NB4 (cell line): ENCODE data around the gene MPPED1.

Experiments
- DNase-seq: peaks from one replicate; pipeline ENCODE4 v3.0.0; 2010; ENCODE audit warnings: low read depth
- H3K4me3 ChIP-seq: one replicate; pipeline ENCODE4 v1.5.1; 2011; ENCODE audit warnings: mild to moderate bottlenecking, low read depth, low read length, moderate library complexity
- MYC ChIP-seq: IDR thresholded peaks from 2 replicates; pipeline ENCODE4 v1.6.1; 2011; ENCODE audit warnings: low read depth, low read length
- POLR2A ChIP-seq: IDR thresholded peaks from 2 replicates; pipeline ENCODE4 v1.6.1; 2011; ENCODE audit warnings: mild to moderate bottlenecking; ENCODE audit not compliant: insufficient read length; ENCODE audit errors: extremely low read depth
- TF ChIP-seq, protein P1 (sequence below): IDR thresholded peaks from one replicate; pipeline ENCODE4 v1.5.1; 2012; ENCODE audit warnings: low read depth, low read length
- TF ChIP-seq, protein P2 (sequence below): IDR thresholded peaks from 2 replicates; pipeline ENCODE4 v1.6.1; 2011; ENCODE audit warnings: low read depth, low read length

The MPPED1 gene

DNA sequence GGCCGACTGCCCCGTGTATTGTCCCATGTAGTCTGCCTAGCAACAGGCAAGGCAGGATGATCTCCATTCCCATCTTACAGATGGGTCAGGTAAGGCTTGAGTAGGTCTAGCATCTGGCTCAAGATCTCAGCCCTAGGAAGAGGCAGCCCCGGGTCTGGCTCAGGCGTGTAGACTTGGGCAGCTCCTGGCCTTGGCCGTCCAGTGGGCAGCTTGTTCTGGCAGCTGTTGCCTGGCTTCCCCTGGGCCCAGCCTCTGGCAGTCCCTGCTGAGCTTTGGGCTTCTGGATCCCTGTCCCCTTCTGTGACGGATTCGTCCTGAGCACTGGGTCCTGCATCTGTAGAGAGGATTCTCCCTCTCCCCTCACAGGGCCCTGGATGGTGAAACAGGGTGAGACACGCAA, 72.4 kb downstream of the MPPED1 start:
- no peak for DNase-seq
- TF ChIP-seq MYC (no peak), POLR2A (no peak)
- TF ChIP-seq, protein P1, sequence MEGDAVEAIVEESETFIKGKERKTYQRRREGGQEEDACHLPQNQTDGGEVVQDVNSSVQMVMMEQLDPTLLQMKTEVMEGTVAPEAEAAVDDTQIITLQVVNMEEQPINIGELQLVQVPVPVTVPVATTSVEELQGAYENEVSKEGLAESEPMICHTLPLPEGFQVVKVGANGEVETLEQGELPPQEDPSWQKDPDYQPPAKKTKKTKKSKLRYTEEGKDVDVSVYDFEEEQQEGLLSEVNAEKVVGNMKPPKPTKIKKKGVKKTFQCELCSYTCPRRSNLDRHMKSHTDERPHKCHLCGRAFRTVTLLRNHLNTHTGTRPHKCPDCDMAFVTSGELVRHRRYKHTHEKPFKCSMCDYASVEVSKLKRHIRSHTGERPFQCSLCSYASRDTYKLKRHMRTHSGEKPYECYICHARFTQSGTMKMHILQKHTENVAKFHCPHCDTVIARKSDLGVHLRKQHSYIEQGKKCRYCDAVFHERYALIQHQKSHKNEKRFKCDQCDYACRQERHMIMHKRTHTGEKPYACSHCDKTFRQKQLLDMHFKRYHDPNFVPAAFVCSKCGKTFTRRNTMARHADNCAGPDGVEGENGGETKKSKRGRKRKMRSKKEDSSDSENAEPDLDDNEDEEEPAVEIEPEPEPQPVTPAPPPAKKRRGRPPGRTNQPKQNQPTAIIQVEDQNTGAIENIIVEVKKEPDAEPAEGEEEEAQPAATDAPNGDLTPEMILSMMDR: no peak
- TF ChIP-seq, protein P2, sequence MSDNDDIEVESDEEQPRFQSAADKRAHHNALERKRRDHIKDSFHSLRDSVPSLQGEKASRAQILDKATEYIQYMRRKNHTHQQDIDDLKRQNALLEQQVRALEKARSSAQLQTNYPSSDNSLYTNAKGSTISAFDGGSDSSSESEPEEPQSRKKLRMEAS: no peak
- H3K4me3 ChIP-seq: no peak overlapping the region

DNA sequence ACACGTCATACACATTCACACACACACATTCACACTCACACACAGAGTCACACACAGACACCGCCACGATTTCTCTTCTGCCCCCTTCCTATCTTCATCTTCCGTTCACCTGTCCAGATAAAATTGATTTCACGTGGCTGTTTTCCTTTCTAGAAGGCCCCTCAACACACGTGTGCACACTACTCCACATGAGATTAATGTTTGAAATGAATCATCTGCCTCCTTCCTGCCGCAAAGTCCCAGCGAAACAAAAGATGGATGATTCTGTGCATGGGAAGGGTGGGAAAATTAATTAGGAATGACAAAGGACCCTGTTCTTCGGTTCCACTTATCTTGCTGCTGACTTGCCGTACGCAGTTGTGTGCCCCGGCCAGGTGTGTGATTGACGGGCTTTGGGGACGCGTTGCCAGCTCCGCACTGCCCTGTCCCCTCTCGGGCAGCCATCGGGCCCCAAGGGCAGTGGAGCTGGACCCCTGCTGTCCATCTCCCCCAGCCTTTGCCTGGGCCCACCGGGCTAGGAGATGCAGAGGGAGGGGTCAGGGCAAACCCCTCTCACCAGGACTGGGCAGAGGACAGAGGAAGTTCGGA, 73.8 kb downstream of the MPPED1 start:
- TF ChIP-seq, protein P2: no peak
- TF ChIP-seq, protein P1: no peak
- TF ChIP-seq MYC (no peak), POLR2A (no peak)
- no peak overlapping the region for H3K4me3 ChIP-seq
- no peak for DNase-seq

DNA sequence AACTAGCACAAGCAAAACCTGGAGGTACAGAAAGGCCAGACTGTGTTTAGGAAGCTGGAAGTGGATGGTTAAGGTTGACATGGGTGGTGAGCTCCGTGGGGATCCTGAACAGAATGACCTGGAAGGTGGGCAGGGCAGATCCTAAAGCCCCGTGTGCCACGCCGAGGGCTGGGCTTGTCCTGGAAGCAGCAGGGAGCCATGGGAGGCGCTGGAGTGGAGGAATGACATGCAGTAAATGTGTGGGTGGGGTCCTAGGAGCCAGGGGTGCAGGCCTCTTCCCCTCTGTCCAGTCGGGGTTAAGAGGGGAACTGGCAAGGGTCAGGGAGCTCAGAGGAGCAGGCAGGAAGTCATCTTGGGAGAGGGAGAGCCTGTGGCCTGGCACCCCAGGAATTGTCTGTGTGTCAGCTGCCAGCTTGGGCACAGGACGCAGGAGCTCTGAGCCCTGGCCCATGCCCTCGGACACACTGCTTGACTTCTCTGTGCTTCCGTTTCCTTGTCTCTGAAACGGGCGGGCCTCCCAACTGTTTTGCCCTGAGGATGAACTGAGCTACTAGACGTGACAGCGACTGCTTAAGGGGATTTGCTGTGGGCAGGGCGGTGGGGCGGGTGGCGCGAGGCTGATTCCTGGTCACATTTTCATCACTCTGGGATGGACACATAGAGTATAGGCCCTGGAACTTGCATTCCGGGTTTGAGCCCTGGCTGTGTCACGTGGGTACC, 75.7 kb downstream of the MPPED1 start:
- DNase-seq: no peak
- H3K4me3 ChIP-seq: no peak overlapping the region

DNA sequence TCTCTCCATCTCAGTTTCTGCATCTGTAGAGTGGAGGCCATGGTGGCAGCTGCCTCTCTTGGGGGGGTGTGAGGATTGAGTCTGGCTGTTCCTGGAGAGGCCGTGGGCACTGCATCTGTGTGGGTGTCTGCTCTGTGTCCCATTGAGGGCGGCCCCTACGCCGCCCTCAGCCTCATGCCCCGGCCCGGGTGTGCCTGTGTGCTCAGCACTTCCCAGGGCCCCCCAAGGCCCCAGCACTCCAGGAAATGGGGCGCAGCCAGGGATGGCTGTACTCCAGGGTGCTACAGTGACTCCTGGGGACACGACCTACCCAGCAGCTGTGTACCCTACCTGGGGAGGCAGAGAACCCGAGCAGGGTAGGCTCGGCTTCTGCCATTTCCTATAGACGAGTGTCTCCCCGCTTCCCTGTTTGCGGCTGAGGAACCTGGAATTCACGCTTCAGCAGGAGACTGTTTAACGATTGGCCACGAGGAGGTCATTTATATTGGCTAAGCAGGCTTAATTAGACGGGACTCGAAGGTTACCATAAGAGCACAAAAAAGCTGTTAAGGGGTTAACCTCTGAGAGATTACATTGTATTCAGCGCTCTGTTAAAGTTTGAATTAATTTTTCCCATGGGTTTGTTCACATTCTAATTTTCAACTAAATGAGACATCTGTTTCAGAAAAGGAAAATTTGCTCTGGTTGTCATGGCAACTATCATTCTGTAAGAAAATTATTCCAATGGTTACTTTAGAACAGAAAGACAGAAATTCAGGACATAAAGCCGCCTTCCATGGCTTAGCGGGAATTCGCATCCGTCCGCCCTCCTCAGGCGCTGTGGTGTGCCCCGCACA, 76.4 kb downstream of the MPPED1 start:
- TF ChIP-seq POLR2A: no peak
- no peak for TF ChIP-seq MYC
- TF ChIP-seq, protein P1: no peak
- TF ChIP-seq, protein P2: no peak
- H3K4me3 ChIP-seq: no peak overlapping the region
- no peak for DNase-seq

More for the DNA sequence above, 75.7 kb downstream of the MPPED1 start:
- TF ChIP-seq POLR2A: no peak
- TF ChIP-seq, protein P2: no peak
- no peak for TF ChIP-seq MYC
- TF ChIP-seq, protein P1: no peak

DNA sequence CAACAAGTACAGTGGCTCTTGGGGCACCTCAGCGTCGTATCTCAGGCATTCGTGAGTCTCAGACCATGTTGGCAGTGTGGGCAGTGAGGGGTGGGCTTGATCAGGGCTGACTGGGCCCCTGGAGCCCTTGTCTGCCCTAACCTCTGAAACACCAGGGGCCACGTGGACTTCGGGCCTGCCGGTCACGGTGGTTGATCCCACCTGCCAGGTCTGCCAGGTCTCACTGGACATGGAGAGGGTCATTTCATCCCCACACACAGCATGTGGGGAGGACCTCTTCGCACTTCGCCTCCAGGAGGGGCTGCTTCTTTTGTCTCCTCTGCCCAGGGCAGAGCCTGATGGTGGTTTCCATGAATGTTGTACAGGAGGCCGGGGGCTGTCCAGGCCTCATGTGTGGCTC, 77.1 kb downstream of the MPPED1 start:
- TF ChIP-seq, protein P1: no peak
- TF ChIP-seq, protein P2: no peak
- TF ChIP-seq MYC: no peak
- no peak for TF ChIP-seq POLR2A
- H3K4me3 ChIP-seq: no peak overlapping the region
- no peak for DNase-seq
